A549 (cell line): ENCODE results near the gene PAX3.

Experiments used
- ELK1 ChIP-seq: fragments of 150-350 bp; IDR thresholded peaks from 2 replicates; pipeline ENCODE4 v1.6.1; 2014; ENCODE audit warnings: low read depth, mild to moderate bottlenecking, low read length
- POLR2A ChIP-seq: IDR thresholded peaks from 2 replicates; pipeline ENCODE4 v1.6.1; 2012; ENCODE audit warnings: mild to moderate bottlenecking, low read length

GRCh38 chr2:222306393-222307142, 7.8 kb upstream of the PAX3 start:
- TF ChIP-seq ELK1 (no peak), POLR2A (no peak)
